KMS-11 (cell line): Measurements from ENCODE around the gene MYO1E.

ENCODE experiments used
- H2AFZ ChIP-seq: fragments of 200-600 bp; sonication (generic); 2 replicates; pipeline ENCODE4 v1.6.1; 2016; ENCODE audit warnings: antibody characterized with exemption, mixed run types, low read depth
- H3K27ac ChIP-seq: fragments of 200-600 bp; sonication (generic); 2 replicates; pipeline ENCODE4 v1.6.1; 2016; ENCODE audit warnings: mild to moderate bottlenecking, mixed run types
- H3K27me3 ChIP-seq: fragments of 200-600 bp; sonication (generic); 2 replicates; pipeline ENCODE4 v1.6.1; 2017; ENCODE audit warnings: mild to moderate bottlenecking, low read depth, mixed run types, moderate library complexity; ENCODE audit not compliant: insufficient read depth
- H3K36me3 ChIP-seq: fragments of 200-600 bp; sonication (generic); 2 replicates; pipeline ENCODE4 v1.6.1; 2017; ENCODE audit warnings: mild to moderate bottlenecking, mixed run types; ENCODE audit not compliant: insufficient read depth
- H3K4me1 ChIP-seq: fragments of 200-600 bp; sonication (generic); 2 replicates; pipeline ENCODE4 v1.6.1; 2016; ENCODE audit warnings: mild to moderate bottlenecking, low read depth, mixed run types; ENCODE audit not compliant: poor library complexity, severe bottlenecking
- H3K4me2 ChIP-seq: fragments of 200-600 bp; sonication (generic); 2 replicates; pipeline ENCODE4 v1.7.0; 2016; ENCODE audit warnings: mild to moderate bottlenecking, mixed run types
- H3K4me3 ChIP-seq: fragments of 200-600 bp; sonication (generic); IDR thresholded peaks from 2 replicates; pipeline ENCODE4 v1.6.1; 2017; ENCODE audit warnings: low read depth, low read length, mixed read lengths; ENCODE audit not compliant: insufficient read depth
- H3K79me2 ChIP-seq: fragments of 200-600 bp; sonication (generic); 2 replicates; pipeline ENCODE4 v1.6.1; 2016; ENCODE audit warnings: low read depth, mixed run types; ENCODE audit not compliant: insufficient read depth
- H3K9ac ChIP-seq: fragments of 200-600 bp; sonication (generic); 2 replicates; pipeline ENCODE4 v1.6.1; 2016; ENCODE audit warnings: mild to moderate bottlenecking, mixed run types
- H4K20me1 ChIP-seq: fragments of 200-600 bp; sonication (generic); 2 replicates; pipeline ENCODE4 v1.6.1; 2016; ENCODE audit warnings: mild to moderate bottlenecking, mixed run types; ENCODE audit not compliant: insufficient read depth
- CTCF ChIP-seq: fragments of 200-600 bp; sonication (generic); conservative IDR thresholded peaks from 2 replicates; pipeline ENCODE4 v1.6.1; 2017; ENCODE audit warnings: low read depth, mild to moderate bottlenecking, antibody characterized with exemption, low read length, moderate library complexity, mixed read lengths

The MYO1E gene

GRCh38 chr15:59191855-59192237 lies 180.8 kb downstream of the MYO1E start:
- H2AFZ ChIP-seq, result no peak overlapping the region
- H4K20me1 ChIP-seq, result no peaks in the 10 kb centered on the region
- no peaks in the 10 kb centered on the region for H3K4me1 ChIP-seq
- no peak overlapping the region for H3K27ac ChIP-seq
- H3K4me2 ChIP-seq, result no peak overlapping the region
- H3K4me3 ChIP-seq, result no peak overlapping the region
- no peaks in the 10 kb centered on the region for H3K36me3 ChIP-seq
- no peaks in the 10 kb centered on the region for H3K27me3 ChIP-seq
- no peak for TF ChIP-seq CTCF
- no peak overlapping the region for H3K9ac ChIP-seq
- H3K79me2 ChIP-seq, result no peaks in the 10 kb centered on the region

GRCh38 chr15:59190291-59190690 lies 182.4 kb downstream of the MYO1E start:
- Histone ChIP-seq H3K27me3 (no peaks in the 10 kb centered on the region), H3K36me3 (no peaks in the 10 kb centered on the region)

GRCh38 chr15:59189241-59189640 lies 183.4 kb downstream of the MYO1E start:
- H3K27me3 ChIP-seq, result no peaks in the 10 kb centered on the region
- H3K79me2 ChIP-seq, result no peaks in the 10 kb centered on the region
- H3K9ac ChIP-seq, result no peak overlapping the region
- no peak for TF ChIP-seq CTCF
- H3K4me1 ChIP-seq, result no peaks in the 10 kb centered on the region
- H4K20me1 ChIP-seq, result no peaks in the 10 kb centered on the region
- no peak overlapping the region for H3K4me2 ChIP-seq
- no peaks in the 10 kb centered on the region for H3K36me3 ChIP-seq
- H2AFZ ChIP-seq, result no peak overlapping the region
- no peak overlapping the region for H3K4me3 ChIP-seq
- H3K27ac ChIP-seq, result no peak overlapping the region

More at GRCh38 chr15:59190291-59190690, 182.4 kb downstream of the MYO1E start:
- Histone ChIP-seq H2AFZ (no peak overlapping the region), H3K4me3 (no peak overlapping the region), H4K20me1 (no peaks in the 10 kb centered on the region), H3K27ac (no peak overlapping the region), H3K9ac (no peak overlapping the region), H3K4me1 (no peaks in the 10 kb centered on the region), H3K79me2 (no peaks in the 10 kb centered on the region), H3K4me2 (no peak overlapping the region)
- no peak for TF ChIP-seq CTCF

- Histone ChIP-seq H3K9ac (no peak overlapping the region), H3K27me3 (no peaks in the 10 kb centered on the region), H3K36me3 (no peaks in the 10 kb centered on the region), H3K27ac (no peak overlapping the region), H4K20me1 (no peaks in the 10 kb centered on the region), H3K4me3 (no peak overlapping the region), H3K4me2 (no peak overlapping the region), H3K79me2 (no peaks in the 10 kb centered on the region), H2AFZ (no peak overlapping the region), H3K4me1 (no peaks in the 10 kb centered on the region)
- no peak for TF ChIP-seq CTCF
Measured at GRCh38 chr15:59186501-59186900, 186.2 kb downstream of the MYO1E start.
